Stimulated activated CD8-positive, alpha-beta memory T cell treated with anti-CD3 and anti-CD28 coated beads, Interleukin-12 subunit alpha, Interleukin-12 subunit beta, amount 100 ng/mL, for 4 hours (primary cell): ENCODE measurements around the gene KIR2DL1.
"Not testable (repeated sequence)": the region's sequence is repeated elsewhere in the genome, so short reads cannot be mapped to it uniquely, and the experiment has no call there.

ENCODE experiments used
- DNase-seq: peaks from one replicate; pipeline ENCODE4 v3.0.0-alpha.2; 2020; ENCODE audit warnings: low read depth

KIR2DL1 gene

GRCh38 chr19:54817670-54818536 lies 48.3 kb downstream of the KIR2DL1 start:
- DNase-seq, result no peak

GRCh38 chr19:54824416-54824815 lies 54.8 kb downstream of the KIR2DL1 start:
- not testable (repeated sequence) for DNase-seq

DNA sequence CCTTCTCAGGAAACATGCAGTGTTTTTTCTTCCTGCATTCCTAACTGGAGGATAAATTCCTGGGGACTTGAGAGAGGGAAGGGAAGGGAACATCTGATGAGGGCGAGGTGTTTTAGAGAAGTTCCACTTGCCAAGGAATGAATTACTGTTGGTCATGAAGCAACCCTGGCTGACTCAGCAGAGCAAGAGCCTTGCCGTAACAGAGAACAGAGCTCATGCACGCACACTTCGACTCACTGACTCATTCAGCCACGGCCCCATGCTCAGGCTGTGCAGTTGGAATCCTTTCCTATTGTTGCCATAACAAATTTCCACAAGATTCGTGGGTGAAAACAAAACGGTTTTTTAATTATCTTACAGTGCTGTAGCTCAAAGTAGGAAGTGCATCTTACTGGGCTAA lies 55.7 kb downstream of the KIR2DL1 start:
- not testable (repeated sequence) for DNase-seq

GRCh38 chr19:54828064-54828463 lies 58.5 kb downstream of the KIR2DL1 start:
- DNase-seq, result not testable (repeated sequence)

GRCh38 chr19:54832496-54832895 lies 62.9 kb downstream of the KIR2DL1 start, which contains the start of gene KIR2DS4:
Gene KIR2DS4, plus strand, starts transcription at chr19:54832676.
- DNase-seq, result not testable (repeated sequence)
